ENCODE results near the gene CNMD.

DNA sequence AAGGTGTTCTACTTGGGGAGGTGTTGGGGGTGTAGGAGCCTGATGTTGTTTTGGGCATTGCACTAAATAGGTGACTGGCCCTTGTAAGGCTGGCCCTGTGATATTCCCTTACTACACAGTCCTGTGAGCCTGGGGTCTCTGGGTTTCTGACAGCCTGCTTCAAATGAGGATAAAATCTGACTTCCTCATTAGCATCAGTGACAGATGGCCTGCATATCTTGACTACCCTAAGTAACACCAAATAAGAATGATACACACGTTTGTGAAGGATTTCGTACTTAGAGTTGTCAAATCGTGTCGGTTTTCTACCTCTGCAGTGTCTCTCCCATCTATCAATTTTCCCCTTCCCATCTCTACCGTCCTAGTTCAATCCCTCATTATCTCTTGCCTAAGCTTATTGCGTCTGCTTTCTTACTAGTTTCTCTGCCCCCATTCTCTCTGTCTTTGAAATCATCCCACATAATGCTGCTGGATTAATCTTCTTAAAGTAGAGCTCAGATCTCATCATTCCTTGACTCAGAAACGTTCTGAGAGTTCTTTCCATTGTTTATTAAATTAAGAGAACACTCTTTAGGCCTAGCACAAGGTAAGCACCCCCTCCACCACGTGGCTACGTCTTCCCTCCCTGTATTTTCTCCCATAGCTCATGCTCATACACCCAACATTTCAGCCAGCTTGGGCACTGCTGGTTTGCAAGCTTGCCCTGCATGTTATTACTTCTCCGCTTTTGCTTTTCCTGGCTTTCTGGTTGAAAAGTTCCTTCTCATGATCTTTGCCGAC, 26.2 kb upstream of the CNMD start:
- TF ChIP-seq ZBTB7A (IDR thresholded peaks at IDR 0.05; ENCODE audit: low read depth) (no peak), CEBPB (IDR thresholded peaks at IDR 0.05) (no peak), EP300 (IDR thresholded peaks at IDR 0.05; ENCODE audit: borderline replicate concordance) (no peak), CREB1 (IDR thresholded peaks at IDR 0.05; ENCODE audit: low read depth) (no peak), EGR1 (IDR thresholded peaks at IDR 0.05) (no peak), YY1 (IDR thresholded peaks at IDR 0.05; ENCODE audit: low read depth) (no peak), MAX (IDR thresholded peaks at IDR 0.05) (no peak)
- TF ChIP-seq, protein P1, sequence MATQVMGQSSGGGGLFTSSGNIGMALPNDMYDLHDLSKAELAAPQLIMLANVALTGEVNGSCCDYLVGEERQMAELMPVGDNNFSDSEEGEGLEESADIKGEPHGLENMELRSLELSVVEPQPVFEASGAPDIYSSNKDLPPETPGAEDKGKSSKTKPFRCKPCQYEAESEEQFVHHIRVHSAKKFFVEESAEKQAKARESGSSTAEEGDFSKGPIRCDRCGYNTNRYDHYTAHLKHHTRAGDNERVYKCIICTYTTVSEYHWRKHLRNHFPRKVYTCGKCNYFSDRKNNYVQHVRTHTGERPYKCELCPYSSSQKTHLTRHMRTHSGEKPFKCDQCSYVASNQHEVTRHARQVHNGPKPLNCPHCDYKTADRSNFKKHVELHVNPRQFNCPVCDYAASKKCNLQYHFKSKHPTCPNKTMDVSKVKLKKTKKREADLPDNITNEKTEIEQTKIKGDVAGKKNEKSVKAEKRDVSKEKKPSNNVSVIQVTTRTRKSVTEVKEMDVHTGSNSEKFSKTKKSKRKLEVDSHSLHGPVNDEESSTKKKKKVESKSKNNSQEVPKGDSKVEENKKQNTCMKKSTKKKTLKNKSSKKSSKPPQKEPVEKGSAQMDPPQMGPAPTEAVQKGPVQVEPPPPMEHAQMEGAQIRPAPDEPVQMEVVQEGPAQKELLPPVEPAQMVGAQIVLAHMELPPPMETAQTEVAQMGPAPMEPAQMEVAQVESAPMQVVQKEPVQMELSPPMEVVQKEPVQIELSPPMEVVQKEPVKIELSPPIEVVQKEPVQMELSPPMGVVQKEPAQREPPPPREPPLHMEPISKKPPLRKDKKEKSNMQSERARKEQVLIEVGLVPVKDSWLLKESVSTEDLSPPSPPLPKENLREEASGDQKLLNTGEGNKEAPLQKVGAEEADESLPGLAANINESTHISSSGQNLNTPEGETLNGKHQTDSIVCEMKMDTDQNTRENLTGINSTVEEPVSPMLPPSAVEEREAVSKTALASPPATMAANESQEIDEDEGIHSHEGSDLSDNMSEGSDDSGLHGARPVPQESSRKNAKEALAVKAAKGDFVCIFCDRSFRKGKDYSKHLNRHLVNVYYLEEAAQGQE (IDR thresholded peaks at IDR 0.05; ENCODE audit: low read depth) = no peak

Measured in Ishikawa (cell line).